Eye (tissue), 1 donor: Measurements from ENCODE around the gene SLC6A1.
"Not testable (repeated sequence)": the region's sequence is repeated elsewhere in the genome, so short reads cannot be mapped to it uniquely, and the experiment has no call there.

ENCODE experiments used
- DNase-seq: peaks from one replicate; pipeline ENCODE4 v3.0.0-alpha.2; 2015

The SLC6A1 gene

DNA sequence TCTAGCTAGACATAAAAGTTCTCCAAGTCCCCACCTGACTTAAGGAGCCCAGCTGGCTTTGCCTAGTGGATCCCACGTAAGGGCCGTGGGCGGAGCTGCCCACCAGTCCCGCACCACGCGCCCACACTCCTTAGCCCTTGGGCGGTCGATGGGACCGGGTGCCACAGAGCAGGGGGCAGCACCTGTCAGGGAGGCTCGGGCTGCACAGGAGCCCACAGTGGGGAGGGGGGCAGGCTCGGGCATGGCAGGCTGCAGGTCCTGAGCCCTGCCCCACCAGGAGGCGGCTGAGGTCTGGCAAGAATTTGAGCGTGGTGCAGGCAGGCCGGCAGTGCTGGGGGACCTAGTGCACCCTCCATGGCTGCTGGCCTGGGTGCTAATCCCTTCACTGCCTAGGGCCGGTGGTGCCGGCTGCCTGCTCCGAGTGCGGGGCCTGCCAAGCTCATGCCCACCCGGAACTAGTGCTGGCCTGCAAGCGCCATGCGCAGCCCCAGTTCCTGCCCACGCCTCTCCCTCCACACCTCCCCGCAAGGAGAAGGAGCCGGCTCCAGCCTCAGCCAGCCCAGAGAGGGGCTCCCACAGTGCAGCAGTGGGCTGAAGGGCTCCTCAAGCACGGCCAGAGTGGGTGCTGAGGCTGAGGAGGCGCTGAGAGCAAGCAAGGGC is 78.7 kb downstream of the SLC6A1 start:
- no peak for DNase-seq

- DNase-seq: no peak
Measured at GRCh38 chr3:11072631-11073030, 80.1 kb downstream of the SLC6A1 start.

DNA sequence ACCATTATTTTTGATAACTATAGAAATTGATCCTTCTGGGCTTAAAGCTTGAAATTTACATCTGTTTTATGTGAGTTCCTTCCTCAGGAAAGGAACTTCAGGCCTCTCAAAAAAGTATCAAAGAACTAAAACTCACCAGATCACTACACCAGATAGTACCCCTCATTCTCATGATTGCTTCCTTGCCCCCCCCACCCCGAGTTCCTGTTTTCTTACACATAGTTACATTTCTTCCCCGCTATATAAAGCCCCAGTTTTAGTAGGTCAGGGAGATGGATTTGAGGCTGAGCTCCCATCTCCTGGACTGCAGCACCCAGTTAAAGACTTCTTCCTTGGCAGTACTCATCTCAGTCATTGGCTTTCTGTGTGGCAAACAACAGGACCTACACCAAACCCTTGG is 81.5 kb downstream of the SLC6A1 start:
- no peak for DNase-seq

DNA sequence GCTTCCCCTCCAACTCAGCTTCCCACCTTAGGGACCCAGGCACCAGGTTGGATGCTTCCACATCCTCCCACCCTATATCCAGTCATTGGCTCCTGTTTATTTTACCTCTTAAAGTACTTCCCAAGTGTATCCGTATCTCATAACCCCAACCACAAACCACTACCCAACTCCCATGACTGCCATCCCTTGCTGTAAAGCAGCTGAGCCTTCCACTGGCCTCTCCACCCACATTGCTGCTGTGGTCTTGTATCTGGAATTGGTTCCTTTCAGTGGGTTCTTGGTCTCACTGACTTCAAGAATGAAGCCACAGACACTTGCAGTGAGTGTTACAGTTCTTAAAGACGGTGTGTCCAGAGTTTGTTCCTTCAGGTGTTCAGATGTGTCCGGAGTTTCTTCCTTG is 81.9 kb downstream of the SLC6A1 start:
- DNase-seq: no peak

DNA sequence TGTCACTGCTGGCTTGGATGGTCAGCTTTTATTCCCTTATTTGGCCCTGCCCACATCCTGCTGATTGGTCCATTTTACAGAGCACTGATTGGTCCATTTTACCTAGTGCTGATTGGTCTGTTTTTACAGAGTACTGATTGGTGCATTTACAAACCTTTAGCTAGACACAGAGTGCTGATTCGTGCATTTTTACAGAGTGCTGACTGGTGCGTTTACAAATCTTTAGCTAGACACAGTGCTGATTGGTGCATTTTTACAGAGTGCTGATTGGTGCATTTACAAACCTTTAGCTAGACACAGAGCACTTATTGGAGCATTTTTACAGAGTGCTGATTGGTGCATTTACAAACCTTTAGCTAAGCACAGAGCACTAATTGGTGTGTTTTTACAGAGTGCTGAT is 82.6 kb downstream of the SLC6A1 start:
- not testable (repeated sequence) for DNase-seq

DNA sequence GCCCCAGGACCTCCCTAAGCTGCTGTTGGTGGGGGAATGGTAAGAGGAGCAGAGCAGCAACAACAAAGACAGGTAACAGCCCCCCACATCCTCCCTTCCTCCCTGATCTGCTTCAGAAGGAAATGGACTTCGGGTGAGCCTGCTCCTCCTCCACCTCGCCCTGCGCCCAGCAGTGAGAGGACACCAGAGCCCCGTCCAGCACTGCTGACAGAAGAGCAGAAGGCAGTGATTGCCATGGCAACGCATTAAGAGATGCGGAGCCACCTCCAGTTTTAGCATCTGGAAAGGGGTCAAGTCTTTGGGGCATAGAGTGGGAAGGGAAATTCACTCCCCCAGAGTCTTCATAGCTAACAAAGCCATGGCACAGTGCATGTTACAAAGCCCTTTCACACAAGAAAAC is 84.2 kb downstream of the SLC6A1 start:
- peak; percentile 18 for DNase-seq

DNA sequence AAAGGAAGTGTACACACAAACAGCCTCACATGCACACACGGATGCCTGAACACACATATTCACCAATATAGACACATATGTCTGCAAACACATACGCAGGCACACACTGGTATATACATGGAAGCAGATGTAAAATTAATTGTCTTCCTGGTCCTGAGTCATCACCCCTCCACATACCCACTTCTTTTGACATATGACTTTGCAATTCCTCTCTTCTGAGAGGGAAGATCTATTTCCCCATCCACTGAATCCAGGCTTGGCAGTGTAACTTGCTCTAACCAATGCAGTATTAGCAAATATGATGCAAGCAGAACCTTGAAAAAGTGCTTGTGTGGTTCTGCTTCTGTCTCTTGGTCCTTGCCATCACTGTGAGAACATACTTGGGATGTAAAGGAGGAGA is 84.9 kb downstream of the SLC6A1 start:
- DNase-seq: no peak

DNA sequence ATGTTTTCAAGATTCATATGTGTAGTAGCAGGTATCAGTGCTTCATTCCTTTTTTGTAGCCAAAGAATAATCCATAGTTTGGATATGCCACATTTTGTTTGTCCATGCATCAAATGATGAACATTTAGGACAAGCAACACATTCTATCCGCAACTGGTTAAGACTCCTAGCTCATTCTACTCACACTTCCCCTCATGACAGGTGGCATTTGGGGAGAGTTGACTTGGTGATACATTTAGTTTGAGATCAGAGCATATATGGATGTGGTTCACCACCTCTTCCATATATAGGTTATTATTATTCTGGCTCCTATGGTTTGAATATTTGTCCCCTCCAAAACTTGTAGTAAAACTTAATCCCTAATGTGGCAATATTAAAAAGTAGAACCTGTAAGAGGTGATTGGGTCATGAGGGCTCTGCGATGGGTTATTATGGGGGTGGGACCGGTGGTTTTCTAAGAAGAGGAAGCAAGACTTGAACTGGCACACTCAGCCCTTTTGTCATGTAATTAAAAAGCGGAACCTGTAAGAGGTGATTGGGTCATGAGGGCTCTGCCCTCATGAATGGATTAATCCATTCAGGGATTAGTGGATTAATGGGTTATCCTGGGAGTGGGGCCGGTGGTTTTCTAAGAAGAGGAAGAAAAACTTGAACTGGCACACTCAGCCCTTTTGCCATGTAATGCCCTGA is 86.4 kb downstream of the SLC6A1 start:
- no peak for DNase-seq

DNA sequence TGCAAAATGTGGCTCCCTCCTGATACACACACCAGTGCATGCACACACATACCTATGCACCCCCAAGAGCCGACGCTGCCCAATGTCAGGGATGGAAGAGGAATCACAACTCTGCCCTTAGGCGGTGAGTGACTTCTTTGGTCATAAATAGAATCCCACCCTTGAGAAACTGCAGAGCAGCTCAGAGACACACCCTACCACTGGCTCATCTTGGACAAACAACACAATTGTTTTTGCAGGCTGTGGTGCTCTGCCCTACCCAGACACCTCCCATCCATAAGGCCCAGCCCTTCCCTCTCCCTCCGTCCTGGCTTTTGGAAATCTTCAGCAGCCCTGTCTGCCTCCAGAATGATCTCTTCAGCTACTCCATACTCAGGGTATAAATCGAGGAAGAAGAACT is 87.9 kb downstream of the SLC6A1 start:
- DNase-seq: no peak

- DNase-seq: no peak
Measured at GRCh38 chr3:11084098-11084497, 91.5 kb downstream of the SLC6A1 start.

DNA sequence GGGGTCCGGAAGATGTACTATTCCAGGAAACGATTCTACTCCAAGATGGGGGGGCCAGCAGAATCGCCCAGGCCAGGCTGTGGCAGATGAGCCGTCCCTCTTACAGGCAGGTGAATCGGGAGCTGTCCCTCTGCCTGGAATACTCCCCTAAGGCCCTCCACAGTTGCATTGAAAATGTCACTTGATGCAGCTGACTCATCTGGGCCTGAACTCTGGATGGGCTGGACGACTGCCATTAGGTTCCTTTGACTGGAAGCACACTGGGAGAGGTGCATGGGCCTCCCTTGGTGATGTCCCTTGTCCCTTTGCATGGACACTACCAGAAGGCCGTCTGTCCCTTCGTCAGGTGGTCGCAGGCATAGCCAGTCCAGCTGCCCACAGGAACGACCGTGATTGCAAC is 92.1 kb downstream of the SLC6A1 start:
- DNase-seq: no peak

DNA sequence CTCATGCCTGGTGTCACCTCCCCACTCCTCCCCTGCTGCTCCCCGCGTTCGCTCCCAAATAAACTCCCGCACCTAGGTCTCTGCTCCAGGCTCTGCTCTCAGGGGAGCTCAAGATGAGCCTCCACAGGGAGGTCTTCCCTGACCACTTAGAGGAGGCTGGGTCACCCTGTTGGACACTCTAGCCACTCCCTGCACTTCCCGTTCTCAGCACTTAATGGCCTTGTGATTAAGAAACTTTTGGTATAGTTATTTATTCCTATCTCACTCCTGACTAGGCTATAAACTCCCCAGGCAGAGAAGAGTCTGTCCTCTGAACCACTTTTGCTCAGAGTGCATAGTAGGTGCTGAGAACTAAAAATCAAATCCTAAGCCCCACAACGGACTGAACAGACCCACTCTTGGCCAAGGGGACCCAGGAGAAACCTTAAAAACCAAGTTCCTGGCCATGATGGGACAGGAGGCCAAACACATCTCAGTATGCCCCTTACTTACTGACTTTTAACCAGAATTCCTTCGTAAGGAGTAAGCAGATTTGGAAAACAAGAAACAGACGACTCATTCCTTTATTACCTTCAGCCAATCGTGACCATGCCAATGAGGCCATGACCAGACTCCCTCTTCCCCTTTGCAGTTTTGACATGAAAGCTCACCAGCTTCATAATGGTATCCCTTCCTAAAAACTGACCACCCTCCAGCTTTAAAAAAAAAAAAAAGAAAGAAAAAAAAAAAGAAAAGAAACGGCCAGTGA is 92.7 kb downstream of the SLC6A1 start:
- DNase-seq: no peak

DNA sequence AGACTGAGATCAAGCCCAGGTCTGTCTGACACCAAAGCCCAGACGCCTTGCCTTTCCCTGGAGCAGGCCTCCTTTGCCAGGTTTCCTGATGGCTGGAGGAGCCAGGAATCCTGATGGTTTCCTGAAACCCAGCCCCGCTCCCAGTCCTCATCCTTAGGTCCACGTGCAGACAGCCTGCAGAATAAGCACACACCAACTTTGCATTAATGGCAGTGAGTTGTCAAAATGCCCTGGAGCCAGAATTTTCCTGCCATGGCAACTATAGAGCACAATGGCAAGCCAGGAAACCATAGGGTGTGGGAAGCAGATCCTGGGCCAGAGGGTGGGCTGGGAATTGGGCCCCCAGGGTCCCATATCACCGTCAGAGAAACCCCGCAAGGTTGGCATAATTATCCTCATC is 94.3 kb downstream of the SLC6A1 start:
- DNase-seq: no peak

DNA sequence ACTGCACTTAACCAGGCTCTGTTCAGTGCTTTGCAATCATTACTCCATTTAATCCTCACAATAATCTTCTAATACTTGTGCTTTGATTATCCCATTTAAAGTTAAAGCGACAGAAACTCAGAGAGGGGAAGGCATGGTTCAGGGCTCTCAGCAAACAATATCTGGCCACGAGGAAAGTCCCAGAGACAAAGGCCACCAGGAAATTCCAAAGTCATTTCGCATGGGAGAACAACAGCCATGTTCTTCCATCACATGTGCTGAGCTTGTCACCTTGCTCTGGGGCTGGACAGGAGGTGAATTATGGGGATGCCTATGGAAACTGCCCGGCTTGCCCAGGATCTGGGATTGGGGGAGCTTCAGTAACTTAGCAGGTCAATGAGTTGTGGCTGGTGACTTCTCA is 95.5 kb downstream of the SLC6A1 start:
- no peak for DNase-seq

DNA sequence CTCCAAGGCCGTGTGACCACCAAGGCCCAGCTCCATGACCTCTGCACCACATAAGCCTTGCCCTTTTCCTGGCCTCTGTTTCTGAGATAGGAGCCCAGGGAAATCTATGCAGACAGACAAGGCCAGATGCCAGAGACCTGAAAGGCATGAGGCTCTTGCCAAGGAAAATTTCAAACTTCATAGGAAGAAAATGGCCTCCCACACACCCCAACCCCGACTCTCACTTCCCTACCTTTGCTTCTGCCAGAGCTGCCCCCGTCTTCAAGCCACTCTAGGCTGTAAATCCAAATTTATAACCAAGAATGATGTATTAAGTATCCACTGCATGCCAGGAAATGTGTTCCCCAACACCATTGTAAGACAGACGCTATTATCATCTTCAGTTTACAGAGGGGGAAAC is 96.3 kb downstream of the SLC6A1 start:
- DNase-seq: no peak
